GM12891 (cell line): ENCODE measurements around the gene EPB41.

Experiments used
- PAX5 ChIP-seq: IDR thresholded peaks from 2 replicates; pipeline ENCODE4 v1.6.1; 2011; ENCODE audit warnings: low read length, moderate library complexity, mild to moderate bottlenecking; ENCODE audit not compliant: insufficient read depth, severe bottlenecking
- POLR2A ChIP-seq: IDR thresholded peaks from 2 replicates; pipeline ENCODE4 v1.6.1; 2011; ENCODE audit warnings: low read depth, low read length, control low read depth
- POLR2AphosphoS5 ChIP-seq: IDR thresholded peaks from 2 replicates; pipeline ENCODE4 v1.6.1; 2011; ENCODE audit warnings: low read depth, low read length, control low read depth
- SPI1 ChIP-seq: IDR thresholded peaks from 2 replicates; pipeline ENCODE4 v1.6.1; 2011; ENCODE audit warnings: low read depth, low read length, control low read depth
- TAF1 ChIP-seq: IDR thresholded peaks from 2 replicates; pipeline ENCODE4 v1.6.1; 2011; ENCODE audit warnings: low read depth, low read length, control low read depth

DNA sequence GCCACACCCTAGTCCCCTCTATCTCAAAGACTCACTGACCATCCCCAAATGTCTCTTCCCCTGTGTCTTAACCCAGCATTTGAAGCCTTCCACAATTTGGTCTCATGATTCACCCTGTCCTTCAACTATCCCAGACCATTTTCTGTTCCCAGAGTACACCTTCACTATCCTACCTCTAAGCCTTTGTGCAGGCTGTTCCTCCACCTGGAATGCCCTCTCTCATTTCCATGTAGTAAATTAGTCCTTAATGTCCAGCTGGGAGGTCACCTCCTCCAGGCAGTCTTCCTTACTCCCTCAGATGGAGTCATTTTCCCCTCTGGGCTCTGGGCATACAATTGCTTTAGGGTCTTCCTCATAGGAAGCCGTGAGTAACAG is 31.1 kb upstream of the EPB41 start:
- no peak for TF ChIP-seq POLR2A
- no peak for TF ChIP-seq TAF1
- TF ChIP-seq POLR2AphosphoS5, result no peak
- no peak for TF ChIP-seq SPI1
- TF ChIP-seq PAX5, result no peak
